Osteocyte (in vitro differentiated cells): ENCODE data around the gene MBD4. TPM values are rescaled to one million over a fixed set of nuclear protein-coding genes. Genes with fewer than 3 reads are reported as not detected.

ENCODE experiments used
- DNase-seq: peaks from one replicate; pipeline ENCODE4 v3.0.0; 2021; ENCODE audit warnings: mixed read lengths; ENCODE audit not compliant: unreplicated experiment; ENCODE audit errors: extremely low spot score
- H3K27ac Mint-ChIP-seq: one replicate; pipeline ENCODE4 v1.8.0; 2021; ENCODE audit warnings: mild to moderate bottlenecking, mixed read lengths; ENCODE audit not compliant: unreplicated experiment
- H3K27me3 Mint-ChIP-seq: one replicate; pipeline ENCODE4 v1.8.0; 2021; ENCODE audit warnings: mixed read lengths; ENCODE audit not compliant: unreplicated experiment
- H3K36me3 Mint-ChIP-seq: one replicate; pipeline ENCODE4 v1.8.0; 2021; ENCODE audit warnings: mixed read lengths; ENCODE audit not compliant: unreplicated experiment
- H3K4me1 Mint-ChIP-seq: one replicate; pipeline ENCODE4 v1.8.0; 2021; ENCODE audit warnings: mixed read lengths; ENCODE audit not compliant: unreplicated experiment
- H3K4me3 Mint-ChIP-seq: one replicate; pipeline ENCODE4 v1.8.0; 2021; ENCODE audit warnings: mild to moderate bottlenecking, moderate library complexity, mixed read lengths; ENCODE audit not compliant: unreplicated experiment
- H3K9me3 Mint-ChIP-seq: one replicate; pipeline ENCODE4 v1.8.0; 2021; ENCODE audit warnings: mixed read lengths; ENCODE audit not compliant: unreplicated experiment
- total RNA-seq: library from RNA; stranded (reverse); gene quantifications from 2 replicates; pipeline ENCODE4 v1.2.1, GENCODE V29; 2021
- TF ChIP-seq, protein P1 (sequence below): fragments of 200-600 bp; sonication (generic); IDR thresholded peaks from 2 replicates; pipeline ENCODE4 v1.5.0; 2021; ENCODE audit warnings: antibody characterized with exemption, mild to moderate bottlenecking, moderate library complexity

Gene MBD4
- total RNA-seq, 1 donor from 2014 or later: 24.2 TPM

GRCh38 chr3:129421988-129422745, 17.6 kb downstream of the MBD4 start:
- TF ChIP-seq, protein P1, sequence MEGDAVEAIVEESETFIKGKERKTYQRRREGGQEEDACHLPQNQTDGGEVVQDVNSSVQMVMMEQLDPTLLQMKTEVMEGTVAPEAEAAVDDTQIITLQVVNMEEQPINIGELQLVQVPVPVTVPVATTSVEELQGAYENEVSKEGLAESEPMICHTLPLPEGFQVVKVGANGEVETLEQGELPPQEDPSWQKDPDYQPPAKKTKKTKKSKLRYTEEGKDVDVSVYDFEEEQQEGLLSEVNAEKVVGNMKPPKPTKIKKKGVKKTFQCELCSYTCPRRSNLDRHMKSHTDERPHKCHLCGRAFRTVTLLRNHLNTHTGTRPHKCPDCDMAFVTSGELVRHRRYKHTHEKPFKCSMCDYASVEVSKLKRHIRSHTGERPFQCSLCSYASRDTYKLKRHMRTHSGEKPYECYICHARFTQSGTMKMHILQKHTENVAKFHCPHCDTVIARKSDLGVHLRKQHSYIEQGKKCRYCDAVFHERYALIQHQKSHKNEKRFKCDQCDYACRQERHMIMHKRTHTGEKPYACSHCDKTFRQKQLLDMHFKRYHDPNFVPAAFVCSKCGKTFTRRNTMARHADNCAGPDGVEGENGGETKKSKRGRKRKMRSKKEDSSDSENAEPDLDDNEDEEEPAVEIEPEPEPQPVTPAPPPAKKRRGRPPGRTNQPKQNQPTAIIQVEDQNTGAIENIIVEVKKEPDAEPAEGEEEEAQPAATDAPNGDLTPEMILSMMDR: no peak
- Mint-ChIP-seq H3K9me3 (no peaks in the 10 kb centered on the region), H3K4me3 (no peak overlapping the region), H3K36me3 (no peaks in the 10 kb centered on the region), H3K27ac (no peak overlapping the region), H3K27me3 (peaks cover 8% of the 10 kb centered on the region), H3K4me1 (no peaks in the 10 kb centered on the region)
- DNase-seq: no peak

DNA sequence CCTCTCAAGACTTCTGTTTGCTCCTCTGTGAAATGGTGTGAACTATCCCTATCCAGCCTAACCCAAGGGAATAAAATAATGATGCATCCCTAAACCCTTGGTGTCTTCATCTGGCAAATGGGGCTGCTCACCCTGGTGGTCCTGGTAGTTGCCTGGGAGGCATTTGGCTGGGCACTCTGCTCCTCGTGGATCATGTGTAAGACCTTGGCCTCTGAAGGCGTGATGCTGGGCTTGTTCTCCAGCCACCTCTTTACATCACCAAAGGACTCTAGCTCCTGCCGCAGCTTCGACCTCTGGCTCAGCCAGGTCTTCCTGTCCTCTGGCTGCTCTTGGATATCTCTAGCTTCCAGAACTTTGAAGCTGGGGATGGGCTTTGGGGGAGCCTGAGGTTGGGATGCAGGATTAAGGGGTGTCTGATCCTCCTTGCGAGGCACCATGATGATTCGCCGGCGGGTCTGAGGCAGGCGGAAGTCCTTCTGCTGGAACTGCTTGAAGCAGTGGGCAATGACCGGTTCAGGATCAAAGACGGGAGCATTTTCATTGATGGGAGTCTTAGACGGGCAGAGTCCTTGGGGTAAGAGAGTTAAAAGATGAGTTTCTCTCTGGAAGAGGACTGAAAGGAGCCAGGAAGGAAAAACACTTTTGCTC, 18.4 kb downstream of the MBD4 start:
- TF ChIP-seq, protein P1: no peak
- peaks cover 8% of the 10 kb centered on the region for H3K27me3 Mint-ChIP-seq
- no peaks in the 10 kb centered on the region for H3K36me3 Mint-ChIP-seq
- H3K4me1 Mint-ChIP-seq: no peaks in the 10 kb centered on the region
- no peaks in the 10 kb centered on the region for H3K9me3 Mint-ChIP-seq
- no peak overlapping the region for H3K27ac Mint-ChIP-seq
- no peak overlapping the region for H3K4me3 Mint-ChIP-seq
- no peak for DNase-seq

- Mint-ChIP-seq H3K27ac (no peak overlapping the region), H3K27me3 (peaks cover 6% of the 10 kb centered on the region), H3K9me3 (no peaks in the 10 kb centered on the region), H3K4me3 (no peak overlapping the region), H3K36me3 (no peaks in the 10 kb centered on the region), H3K4me1 (no peaks in the 10 kb centered on the region)
- no peak for DNase-seq
- TF ChIP-seq, protein P1: no peak
Measured at GRCh38 chr3:129419476-129419875, 20.3 kb downstream of the MBD4 start.

- Mint-ChIP-seq H3K9me3 (no peaks in the 10 kb centered on the region), H3K27ac (no peak overlapping the region), H3K36me3 (no peaks in the 10 kb centered on the region), H3K4me1 (peaks cover 3% of the 10 kb centered on the region), H3K27me3 (peaks cover 3% of the 10 kb centered on the region), H3K4me3 (no peak overlapping the region)
- TF ChIP-seq, protein P1: no peak
- no peak for DNase-seq
Measured at GRCh38 chr3:129418041-129418973, 21.4 kb downstream of the MBD4 start.
